ENCODE measurements around the gene CD47.

CD47 gene

DNA sequence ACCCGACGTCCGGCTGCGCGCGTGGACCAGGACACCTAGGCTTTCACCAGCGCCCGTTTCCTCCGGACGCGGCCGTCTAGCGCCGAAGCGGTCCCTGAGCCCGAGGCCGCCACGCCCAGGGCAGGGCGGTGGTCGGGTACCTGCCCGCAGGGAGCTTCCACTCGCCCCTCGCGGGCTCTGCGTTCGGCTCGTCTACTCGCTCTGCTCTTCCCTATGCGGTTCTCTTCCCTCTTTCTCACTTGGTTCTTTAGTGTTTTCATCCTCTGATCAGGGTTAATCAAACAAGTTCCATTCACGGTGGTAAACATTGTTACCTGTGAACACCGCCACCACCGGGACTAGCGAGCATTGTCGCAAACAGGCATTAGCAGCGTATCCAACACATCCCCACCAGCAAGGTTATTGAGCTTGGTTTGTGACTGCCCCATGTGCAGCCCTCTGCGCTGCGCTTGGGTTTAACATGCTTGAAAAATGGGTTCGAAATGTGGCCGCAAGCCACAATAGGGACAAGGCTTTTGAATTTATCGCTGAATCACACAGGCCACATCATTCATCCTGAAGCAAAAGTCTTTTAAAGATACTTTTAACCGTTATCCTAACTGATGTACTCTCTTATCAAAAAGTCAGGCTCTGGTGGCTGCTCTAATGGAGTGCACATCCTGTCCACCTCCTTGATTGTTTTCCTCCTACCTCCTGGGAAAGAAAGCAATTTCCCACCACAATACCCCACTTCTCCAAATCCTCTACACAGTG lies 843 bp upstream of the CD47 start:
- DNase-seq = no peak

DNA sequence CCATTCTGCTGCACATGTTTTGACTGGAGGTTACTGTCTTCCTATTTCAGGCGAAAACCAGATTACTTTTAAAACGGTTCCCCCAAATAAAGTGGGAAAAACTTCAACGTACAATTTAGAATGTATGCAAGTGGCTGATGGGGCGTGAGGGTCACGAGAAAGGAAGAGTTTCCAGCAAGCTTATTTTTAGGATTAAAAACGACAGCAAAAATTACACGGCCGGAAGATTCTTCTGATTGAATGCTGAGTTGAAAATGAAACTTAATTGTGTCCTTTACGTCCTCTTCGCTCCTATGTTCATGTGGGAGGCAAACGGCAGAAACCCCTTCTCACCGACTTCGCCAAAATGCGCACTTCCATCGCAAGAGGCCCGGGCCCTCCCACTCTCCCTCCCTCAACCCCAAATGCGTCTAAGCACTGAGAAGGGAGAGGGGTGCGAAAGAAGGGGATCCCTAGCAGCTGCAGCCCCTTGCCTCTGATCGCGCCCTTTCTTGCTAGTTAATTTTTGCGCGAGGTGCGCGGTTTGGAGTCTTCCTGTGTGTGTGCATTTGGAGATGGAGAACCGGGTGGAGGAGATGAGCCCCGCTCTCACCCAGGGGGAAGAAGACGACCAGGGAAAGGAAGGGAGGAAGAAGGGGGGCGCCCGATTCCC lies 656 bp downstream of the CD47 start:
- DNase-seq = peak; percentile 38

DNA sequence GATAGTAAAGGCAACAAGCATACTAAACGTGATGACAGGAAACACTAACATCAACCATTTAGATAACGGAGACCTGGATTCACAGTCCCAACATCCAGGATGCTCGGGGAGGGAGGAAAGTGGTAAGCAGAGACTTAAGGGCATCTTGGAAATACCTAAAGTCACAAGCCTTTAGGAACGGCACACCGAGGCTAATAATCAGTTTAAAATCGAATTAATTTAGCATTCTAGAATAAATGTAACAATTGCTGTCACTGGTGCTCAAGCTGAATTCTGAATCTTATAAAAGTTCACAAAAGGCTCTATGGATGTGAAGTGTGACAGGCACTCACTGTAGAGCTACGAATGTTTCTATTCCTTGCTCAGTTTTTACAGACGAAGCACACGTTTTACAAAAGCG lies 1.3 kb downstream of the CD47 start:
- DNase-seq = no peak

DNA sequence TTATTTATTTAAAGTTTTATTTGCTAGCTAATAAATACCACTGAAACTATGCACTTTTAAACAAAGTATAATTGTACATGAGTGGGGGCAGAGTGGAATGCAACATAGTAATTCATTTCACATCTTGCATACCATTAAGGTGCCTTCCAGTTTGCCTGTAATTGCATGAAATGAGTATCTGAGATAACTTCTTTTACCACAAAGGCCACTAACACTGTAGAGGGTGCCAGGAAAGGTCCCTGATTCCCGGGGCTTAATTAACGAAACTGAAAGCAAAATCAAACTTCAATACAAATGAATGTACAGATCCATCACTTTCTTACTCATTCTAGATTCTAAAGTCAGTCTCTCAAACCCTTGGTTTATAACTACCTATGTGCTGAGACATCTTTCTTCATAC lies 2.1 kb downstream of the CD47 start:
- peak; percentile 44 for DNase-seq

GRCh38 chr3:108088146-108088545 lies 2.7 kb downstream of the CD47 start:
- no peak for DNase-seq

GRCh38 chr3:108086653-108087052 lies 4.2 kb downstream of the CD47 start:
- DNase-seq = no peak

GRCh38 chr3:108085810-108086350 lies 5.0 kb downstream of the CD47 start:
- no peak for DNase-seq

- no peak for DNase-seq
Measured at GRCh38 chr3:108085370-108085769, 5.5 kb downstream of the CD47 start.

GRCh38 chr3:108079877-108080276 lies 11.0 kb downstream of the CD47 start:
- DNase-seq = no peak

DNA sequence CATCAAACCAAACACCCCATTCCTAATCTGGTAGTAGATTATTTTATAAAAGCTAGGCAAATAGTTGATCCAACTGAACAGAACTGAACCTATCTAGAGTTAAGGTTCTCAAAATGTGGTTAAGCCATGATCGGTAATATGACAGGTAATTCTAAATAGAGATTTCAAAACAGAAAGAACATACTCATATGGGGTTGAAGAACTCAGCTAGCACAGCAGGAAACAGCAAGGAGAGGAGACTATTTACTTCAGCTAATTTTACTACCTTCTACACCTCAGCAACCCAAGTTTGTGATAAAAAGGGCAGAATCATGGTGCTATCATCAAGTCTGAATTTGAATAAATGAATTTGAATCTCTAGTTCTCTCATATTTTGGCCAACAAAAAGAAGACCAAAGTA lies 11.8 kb downstream of the CD47 start:
- no peak for DNase-seq

DNA sequence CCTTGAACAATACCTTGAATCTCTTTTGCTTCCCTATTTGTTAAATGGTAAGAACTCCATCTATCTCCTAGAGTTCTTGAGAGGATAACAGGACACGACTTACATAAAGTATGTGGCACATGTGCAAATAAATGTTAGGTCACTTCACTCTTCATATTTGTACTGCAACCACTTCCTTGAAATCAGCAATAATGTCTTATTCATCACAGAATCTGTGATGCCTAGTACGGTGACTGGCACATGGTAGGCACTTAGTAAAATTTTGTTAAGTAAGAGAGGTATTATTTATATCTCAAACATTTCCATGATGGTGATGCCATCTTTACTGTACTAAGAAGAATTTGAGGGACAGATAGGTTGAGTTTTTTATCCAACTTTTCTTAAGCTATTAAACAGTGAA lies 14.3 kb downstream of the CD47 start:
- DNase-seq = no peak

- DNase-seq = no peak
Measured at GRCh38 chr3:108073764-108074431, 16.9 kb downstream of the CD47 start.

- DNase-seq = no peak
Measured at GRCh38 chr3:108071368-108071767, 19.5 kb downstream of the CD47 start.

GRCh38 chr3:108070356-108070755 lies 20.5 kb downstream of the CD47 start:
- no peak for DNase-seq

- DNase-seq = no peak
Measured at GRCh38 chr3:108067768-108068167, 23.1 kb downstream of the CD47 start.

- no peak for DNase-seq
Measured at GRCh38 chr3:108065096-108065495, 25.7 kb downstream of the CD47 start.

DNA sequence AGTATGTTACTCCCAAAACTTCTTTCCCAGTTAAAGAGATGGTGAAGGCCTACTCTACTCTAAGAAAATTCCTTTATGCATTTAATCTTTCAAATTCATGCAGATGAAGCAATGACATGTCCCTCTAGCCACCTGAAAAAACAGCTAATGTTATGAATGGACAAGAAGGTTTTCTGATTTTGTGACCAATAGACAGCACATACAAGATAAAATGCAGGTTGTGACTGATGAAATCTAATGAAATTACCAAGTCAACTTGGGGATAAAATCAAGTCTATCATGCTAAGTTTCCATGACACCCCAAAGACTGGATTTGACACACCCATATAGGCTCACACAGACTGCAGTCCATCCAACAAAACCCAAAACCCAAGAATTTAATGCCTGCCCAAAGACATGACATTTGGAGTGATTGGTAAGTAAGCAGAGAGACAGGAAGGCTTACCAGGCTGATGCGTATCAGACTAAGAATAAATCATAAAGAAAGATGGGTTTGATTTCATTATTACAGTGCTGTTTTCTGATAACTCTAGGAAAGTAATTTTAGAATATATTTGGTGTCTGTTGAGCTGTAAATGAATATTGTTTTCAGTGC lies 26.4 kb downstream of the CD47 start:
- DNase-seq = no peak

DNA sequence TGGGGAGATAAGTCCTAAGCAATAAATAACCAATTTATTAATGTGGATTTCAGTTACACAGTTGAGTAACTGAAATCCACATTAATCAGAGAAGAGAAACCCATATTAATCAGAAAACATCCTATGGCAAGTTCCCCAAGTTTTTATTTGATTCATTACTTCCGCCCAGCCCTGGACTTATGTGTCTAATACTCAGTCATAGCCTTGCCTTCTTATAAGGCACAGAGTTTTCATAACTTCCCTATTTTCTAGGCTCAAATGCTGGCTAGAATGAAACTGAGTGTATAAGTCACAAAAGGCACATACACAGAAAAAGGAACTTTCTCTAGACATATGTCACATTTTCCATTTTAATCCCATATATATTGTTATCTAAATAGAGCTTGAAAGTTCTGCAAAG lies 28.8 kb downstream of the CD47 start:
- DNase-seq = no peak

- DNase-seq = no peak
Measured at GRCh38 chr3:108060331-108060730, 30.5 kb downstream of the CD47 start.

DNA sequence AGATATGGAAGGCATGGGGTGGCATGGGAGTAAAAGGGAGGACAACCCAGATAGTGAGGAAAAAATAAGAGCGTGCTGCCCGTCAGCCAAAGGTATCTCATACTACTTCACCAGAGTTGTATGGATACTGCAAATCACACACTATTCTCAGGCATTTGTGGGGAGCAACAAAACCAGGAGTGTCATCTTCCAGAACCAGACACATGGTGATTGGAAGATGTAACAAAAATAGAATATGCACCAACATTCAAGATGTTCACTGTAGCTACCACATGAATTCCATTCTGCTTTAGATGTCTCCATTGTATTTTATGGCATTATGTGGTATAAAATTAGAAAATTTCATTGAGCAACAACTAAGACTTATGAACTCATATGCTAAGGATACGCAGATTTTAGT lies 34.9 kb downstream of the CD47 start:
- DNase-seq = no peak

DNA sequence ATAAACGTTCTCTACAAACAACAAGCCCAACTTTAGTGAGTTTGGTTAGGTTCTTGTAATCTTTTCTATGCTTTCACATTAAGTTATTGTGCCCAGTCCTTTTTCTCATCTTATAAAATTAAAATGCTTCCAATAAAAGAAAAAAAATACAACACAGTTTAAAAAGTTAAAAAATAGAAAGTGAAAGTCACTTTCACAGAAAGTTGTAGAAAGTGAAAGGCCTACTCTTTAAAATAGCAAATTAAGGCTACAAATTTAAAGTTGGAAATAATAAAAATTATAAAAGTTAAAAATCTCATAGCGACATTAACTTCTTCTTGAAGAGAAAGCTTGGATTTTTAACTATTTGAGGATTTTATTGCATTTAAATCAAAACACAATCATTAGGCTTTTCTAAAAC lies 35.9 kb downstream of the CD47 start:
- DNase-seq = no peak

GRCh38 chr3:108053483-108053882 lies 37.3 kb downstream of the CD47 start:
- DNase-seq = no peak

- DNase-seq = no peak
Measured at GRCh38 chr3:108053067-108053466, 37.8 kb downstream of the CD47 start.

Data from fibroblast of skin of abdomen (primary cell).